Stimulated activated CD8-positive, alpha-beta memory T cell treated with anti-CD3 and anti-CD28 coated beads, Interleukin-4, amount 100 ng/mL, for 1 hour (primary cell): ENCODE measurements around the gene LHCGR.
"Not testable (repeated sequence)": the region's sequence is repeated elsewhere in the genome, so short reads cannot be mapped to it uniquely, and the experiment has no call there.

Experiments used
- DNase-seq, 2 donors: peaks; one replicate each; pipeline ENCODE4 v3.0.0-alpha.2; 2020; ENCODE audit warnings: low read depth in 2 of 2, low spot score in 1 of 2

The LHCGR gene

DNA sequence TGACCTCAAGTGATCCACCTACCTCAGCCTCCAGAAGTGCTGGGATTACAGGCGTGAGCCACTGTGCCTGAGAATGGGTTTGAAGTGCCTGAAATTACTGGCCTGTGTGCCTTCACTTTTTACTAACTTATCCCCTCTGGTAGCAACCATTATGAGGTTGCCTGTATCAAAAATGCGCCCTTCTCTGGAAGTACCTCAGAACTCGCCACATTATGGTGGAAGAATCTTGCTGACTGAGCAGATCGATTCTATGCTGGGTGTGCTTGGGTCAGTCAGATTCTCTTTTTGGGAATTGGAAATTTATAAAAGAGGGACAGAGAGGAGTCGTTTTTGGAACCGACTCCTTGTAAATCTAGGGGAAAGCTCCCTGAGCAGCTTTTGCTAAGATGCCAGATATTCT is 8.2 kb downstream of the LHCGR start:
- no peak for DNase-seq

DNA sequence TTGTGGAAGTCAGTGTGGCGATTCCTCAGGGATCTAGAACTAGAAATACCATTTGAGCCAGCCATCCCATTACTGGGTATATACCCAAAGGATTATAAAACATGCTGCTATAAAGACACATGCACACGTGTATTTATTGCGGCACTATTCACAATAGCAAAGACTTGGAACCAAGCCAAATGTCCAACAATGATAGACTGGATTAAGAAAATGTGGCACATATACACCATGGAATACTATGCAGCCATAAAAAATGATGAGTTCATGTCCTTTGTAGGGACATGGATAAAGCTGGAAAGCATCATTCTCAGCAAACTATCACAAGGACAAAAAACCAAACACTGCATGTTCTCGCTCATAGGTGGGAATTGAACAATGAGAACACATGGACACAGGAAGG is 16.3 kb downstream of the LHCGR start:
- DNase-seq, result not testable (repeated sequence)

DNA sequence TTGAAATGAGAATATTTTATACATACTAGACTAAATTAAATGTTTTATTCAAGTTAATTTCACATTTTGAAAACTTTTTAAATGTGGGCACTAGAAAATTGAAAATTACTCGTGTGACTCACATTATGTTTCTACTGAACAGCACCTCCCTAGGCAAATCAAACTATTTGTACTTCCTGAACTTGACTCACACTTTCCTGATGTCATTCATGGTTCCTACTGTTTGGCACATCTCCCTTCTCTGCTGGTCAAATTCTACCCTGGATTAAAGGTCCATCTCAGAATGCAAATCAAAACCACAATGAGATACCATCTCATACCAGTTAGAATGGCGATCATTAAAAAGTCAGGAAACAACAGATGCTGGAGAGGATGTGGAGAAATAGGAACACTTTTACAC is 16.7 kb downstream of the LHCGR start:
- DNase-seq, result no peak

DNA sequence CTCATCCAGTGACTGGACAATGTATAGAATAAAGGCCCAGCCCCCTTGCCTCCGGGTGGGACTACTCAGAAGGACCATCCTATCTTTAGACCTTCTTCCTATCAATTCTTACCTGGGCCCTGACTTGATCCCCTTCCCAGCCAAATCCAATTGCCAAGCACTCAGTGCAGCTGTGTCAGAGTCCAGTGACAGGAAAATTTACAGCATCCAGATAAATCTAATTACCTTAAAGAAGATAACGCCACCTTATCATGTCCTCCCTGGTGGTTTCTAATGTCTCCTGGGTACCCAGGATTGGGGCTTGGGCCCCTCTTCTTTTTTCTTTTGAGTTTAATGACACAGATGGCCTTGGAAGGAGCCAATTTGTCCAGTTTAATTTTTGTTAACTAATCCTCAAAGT is 19.3 kb downstream of the LHCGR start:
- no peak for DNase-seq

DNA sequence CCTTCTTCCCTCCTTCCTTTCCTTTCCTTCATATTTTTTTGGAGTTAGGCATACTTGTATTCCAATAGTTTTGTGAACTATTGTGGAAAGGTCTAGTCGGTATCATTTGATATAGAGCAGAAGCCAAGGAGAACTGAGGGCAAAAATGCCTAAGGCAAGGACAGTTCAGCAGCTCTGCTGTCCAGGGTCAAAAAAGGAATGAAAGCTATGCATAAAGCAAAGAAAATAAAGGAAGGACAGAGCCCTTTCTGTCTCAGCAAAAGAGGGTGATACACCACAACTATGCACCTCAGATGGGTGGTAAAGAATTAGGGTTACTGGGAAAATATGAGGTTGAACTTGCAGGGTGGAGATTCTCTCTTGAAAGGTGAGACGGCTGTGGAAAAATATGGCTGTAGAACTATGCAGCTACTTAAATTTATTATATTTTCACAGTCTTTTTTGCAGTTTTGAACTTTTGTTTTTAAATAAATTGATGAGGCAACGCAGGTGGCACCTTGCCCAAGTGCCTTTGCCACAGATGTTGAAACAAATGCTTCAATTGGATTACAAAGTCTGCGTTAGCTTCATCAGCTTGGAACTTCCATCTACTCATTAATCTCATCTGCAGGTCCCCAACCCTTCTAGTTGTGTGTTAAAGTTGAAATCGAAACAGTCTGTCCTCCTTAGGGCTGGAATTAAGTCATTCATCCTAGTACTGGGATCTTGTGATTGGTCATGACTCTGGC is 20.8 kb downstream of the LHCGR start:
- DNase-seq, result no peak

DNA sequence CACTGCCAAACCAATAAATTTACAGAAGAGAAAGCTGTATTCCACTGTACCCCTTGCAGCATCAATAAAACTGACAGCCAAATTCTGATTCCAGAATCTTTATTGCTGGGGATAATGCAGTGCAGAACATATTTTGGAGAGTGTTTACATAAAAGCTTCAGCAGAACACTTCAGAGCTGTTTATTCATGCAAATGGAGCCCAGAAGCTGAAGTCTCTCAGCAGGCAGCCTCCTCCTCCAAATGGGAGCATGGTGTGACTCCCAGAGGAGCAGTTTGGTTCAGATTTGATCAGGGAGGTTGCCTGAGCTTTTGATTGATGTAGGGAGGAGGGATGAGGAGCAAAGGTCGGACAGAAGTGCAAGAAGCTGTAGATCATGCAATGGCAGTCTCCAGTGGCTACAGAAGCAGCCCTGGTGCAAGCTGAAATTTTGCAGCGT is 22.4 kb downstream of the LHCGR start:
- no peak for DNase-seq

DNA sequence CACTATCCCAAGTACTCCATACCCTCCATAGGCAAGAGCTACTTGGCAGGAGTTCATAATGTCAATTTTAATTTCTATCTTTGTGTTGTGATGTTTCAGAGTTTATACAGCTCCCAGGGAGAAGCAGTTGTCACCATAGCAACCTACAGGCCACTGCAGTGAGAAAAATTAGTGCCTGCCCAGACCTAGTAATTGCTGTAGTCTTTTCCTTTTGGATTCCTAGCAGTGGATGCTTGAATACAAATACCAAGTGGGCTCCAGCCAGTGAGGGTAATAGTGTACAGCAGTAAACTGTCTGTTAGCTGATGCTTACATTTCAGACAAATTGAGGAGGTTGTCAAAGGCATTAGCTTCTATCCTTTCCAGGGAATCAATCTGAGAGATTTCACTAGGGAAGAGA is 26.7 kb downstream of the LHCGR start:
- no peak for DNase-seq

DNA sequence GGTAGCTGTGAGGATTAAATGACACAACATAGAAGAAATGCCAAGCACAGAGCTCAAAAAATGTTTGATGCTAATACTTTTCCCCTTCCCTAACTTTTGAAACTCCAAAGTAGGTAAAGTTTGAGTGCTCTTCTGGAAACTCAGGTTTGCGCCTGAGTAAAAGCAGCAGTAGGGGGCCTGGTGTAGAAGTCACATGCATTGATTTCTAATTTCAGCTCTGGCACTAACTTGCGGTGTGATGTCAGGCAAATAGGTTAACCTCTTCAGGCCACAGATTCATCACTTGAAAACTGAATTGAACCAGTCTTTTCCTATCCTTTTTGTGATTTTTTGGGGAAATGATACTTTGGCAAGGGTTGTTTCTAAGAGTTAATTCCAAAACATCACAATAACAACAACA is 27.2 kb downstream of the LHCGR start:
- DNase-seq, result no peak

DNA sequence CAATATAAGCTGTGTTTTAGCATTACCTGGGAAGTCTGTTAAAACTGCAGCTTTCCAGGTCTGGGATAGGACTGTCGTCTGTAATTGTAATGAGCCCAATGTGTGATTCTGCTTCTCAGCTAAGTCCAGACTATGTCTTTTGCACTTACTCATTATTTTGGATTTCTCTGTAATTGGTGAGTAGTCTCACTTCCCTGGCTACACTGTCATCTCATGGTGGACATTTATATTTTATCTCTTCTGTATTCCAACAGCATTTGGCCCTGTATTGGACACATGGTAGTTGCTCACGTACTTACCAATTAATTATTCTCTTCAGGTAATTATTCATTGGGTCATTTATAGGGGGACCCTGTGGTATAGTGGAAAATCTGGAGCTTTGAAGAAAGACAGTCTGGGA is 28.0 kb downstream of the LHCGR start:
- DNase-seq, result no peak

DNA sequence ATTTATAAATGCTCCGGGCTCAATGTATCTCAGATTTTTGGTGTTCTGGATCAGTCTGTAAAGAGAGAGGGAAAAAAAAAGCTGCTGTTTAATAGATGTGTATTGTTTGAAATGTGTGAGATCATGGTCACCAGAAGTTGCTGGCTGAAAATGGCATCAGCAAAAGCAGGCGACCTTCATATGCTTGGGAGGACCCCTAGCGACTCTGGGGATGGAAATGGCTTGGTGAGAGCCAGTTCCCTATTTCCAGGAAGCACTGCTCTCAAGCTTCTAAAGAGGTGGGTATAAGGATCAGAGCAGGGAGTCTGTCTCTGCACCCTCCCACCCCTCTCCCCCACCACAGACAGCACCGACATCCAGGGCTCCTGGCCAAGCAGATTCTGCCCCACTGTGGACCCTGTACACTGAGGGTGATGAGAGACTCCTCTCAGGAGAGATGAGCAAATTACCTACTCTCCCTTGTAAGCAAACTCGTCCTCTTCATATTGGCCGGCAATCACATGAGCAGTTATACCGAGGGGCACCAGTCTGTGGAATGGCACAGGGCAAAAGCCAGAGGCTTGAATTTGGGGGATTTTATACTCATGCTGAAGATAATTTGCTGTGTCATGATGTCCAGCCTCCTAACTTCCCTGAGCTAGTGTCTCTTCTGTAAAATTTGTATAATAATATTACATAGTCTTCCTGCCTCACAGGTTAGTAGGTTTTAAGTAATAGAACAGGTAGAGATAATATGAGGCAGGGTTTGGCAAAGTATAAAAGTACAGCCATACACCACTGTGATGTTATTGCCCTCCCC is 29.6 kb downstream of the LHCGR start:
- DNase-seq, result no peak

DNA sequence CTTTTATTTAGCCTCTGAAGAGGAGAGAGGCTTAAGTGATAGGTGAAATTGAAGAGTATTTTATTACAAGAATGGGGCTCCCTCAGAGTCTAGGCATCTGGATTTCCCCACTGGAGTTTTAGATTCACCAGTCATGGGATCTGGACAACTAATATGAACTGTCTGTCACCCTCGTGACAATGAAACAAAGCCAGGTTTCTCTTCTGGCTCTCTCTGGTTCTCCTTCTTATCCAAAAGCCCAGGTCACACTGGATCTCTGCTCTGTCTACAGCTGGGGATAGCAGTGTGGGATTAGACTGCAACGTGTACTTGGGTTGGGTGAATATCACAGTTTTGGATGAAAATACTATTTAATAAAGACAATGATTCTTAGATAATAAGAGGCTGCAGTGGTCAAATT is 31.2 kb downstream of the LHCGR start:
- DNase-seq, result no peak

DNA sequence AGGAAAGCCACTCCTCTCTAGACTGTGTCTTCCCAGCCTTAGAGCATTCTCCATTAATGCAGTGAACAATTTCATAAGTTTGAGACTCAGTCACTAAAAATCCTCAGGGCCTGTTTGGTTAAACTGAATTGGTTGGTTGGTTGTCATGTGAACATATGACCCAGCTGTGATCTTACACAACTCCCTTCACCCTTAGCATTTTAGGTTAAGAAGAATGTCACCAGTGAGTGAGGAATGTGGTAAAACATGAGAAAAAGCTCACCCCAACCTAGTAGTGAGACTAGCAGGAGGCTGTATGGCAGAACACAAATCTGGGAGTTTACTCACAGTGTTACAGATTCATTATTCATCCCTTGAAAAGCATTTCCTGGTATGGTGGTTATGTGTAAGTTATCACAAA is 32.4 kb downstream of the LHCGR start:
- DNase-seq, result no peak

DNA sequence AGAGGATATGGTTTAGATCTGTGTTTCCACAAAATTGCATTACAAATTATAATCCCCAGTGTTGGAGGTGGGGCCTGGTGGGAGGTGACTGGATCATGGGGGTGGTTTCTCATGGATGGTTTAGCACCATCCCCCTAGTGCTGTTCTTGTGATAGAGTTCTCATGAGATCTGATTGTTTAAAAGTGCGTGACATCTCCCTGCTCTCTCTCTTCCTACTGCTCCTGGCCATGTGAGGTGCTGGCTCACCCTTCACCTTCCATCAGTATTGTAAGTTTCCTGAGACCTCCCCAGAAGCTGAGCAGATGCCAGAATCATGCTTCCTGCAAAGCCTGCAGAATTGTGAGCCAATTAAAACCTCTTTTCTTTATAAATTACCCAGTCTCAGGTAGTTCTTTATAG is 33.1 kb downstream of the LHCGR start:
- DNase-seq, result no peak

DNA sequence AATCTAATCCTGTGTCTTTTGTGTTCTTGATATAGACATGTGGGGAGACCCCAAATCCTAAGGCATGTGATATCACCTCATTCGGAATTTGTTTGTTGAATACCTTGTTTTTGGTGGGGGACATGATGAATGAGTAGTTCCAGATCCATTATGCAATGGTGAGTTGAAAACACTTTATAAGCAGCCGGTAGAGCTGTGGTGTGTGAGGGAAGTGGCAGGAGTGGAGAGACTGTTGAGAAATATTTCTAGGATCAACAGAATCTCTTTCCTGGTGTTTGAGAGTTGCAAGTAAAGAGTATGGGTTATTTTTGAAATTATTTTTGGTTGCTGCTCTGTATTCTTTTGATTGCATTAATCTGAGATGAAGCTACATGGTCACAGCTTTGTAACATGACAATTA is 34.4 kb downstream of the LHCGR start:
- DNase-seq, result no peak

DNA sequence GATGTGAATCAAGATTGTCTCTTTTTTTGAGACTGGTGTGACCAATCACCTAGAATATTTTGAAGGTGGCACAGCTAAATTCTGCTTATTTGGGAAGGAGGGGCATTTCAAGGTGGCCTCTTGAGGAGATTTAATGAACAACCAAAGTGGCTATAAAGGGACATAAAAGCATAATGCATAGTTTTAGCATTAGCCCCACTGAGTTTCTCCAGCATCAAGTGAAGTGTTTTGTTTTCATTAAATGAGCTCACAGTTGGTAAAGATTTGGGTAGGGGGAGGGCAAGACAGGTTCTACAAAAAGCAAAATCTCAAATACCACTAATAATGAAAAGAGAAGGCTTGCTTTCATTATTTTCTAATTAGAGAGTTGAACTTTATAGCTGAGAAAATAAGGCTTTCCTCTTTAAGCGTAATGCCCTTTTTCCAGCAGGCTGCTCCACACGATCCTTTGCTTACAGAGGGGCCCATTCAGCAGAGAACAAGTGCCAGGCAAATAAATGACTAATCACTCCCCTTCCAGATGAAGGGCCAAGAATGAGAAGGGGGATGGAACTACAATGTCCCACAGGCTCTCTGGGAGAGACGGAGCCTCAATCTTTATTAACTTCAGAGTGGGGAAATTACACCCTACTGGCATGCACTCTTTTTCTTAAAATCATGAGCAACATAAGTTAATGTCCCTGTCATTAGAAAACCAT is 35.9 kb downstream of the LHCGR start:
- no peak for DNase-seq

DNA sequence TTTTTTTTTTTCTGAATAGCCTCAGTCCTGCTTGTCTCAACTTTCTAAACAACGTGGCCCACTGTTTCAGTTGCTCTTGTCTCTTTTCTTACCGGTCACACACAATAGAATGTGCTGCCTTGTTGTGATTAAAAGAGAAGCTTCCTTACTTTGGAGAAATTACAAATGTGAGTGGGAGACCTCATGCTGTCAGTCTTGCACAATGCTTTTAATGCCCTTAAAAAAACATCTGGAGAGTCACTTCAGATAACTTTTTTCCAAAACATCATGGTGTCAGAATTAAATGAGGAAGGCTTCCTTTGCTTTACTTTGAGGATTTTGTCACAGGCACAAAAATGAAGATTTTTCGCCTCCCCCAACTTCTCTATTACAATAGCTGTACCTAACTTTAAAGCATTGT is 37.7 kb downstream of the LHCGR start:
- DNase-seq, result no peak

DNA sequence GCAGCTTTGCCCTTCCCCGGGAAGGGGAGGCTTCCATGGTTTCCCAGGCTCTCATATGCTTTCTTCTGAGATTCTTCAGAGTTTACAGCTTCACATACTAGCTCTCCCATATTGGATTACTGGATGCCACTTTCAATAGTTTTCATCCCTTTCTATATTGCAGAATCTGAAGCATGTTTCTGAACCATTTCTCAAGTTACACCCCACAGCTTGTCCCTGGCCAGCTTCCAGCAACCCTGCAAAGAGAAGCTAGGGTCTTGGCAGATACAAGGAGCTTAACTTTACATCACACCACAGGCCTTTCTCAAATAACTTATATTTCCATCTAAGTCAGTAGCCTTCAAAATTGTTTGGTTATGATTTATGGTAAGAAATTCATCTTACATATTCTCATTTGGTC is 39.6 kb downstream of the LHCGR start:
- no peak for DNase-seq

DNA sequence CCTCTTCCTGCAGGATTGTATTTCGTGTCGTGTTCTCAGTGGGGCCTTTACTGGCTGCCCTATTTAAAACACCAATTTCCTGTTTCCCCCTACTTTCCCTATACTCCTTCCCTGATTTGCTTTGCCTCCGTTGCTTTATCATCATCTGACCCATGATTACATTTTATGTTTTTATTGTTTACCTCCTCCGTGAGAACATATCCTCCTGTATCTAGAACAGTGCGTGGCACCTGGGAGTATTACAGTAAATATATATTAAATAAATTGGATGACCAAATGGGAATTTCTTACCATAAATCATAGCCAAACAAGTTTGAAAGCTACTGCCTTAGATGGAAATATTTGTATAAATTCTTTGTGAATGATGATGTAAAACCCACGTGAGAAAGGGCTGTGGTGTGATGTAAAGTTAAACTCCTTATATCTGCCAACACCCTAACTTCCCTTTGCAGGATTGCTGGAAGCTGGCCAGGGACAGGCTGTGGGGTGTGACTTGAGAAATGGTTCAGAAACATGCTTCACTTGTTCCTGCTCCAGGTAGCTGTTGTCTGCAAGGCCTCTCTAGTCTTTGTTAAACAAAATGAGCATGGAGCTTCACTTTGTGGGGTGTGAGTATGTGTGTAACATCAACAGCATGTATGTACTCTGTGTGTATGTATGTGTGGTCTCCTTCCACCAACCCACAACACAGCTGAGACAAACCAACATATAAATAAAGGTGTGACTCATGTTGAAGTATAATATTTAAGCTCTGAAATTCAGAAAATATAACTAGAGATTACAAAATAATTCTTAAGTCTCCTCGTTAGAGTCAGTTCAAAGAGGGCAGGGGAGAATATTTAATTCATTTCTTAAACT is 40.3 kb downstream of the LHCGR start:
- no peak for DNase-seq

DNA sequence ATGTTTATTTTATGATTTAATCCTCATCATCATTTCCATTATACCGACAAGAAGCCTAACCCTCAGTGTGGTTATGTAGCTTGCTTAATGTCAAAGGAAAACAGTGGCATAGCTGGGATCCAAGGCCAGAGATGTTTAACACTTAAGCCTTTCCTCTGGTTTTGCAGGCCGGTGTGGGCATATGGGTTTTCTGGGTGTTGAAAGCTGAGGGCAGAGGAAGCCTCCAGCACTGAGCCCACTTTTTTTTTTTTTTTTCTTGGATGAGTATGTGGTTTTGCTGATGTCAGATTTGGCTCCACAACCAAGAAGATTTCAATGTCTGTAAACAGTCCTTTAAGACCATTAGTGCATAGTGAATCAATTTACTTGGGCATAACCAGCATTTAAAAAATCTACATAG is 41.3 kb downstream of the LHCGR start:
- DNase-seq, result no peak

DNA sequence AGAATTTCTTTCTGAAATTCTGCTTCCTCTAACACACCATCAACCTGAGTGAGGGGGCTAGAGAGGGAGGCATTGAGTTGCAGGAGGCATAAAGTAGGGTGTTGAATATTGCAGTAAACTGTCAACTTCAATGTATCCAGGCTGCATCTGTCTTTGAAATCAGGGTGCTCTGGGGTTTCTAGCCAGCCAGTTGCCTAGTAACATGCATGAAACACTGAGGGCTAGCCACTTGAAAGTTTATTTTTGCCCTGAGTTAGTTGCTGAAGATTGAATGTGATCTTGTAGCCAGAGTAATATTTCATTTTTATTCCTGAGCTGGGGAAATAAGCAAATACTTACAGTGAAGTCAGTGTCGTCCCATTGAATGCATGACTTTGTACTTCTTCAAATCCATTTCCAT is 41.9 kb downstream of the LHCGR start:
- DNase-seq, result no peak

DNA sequence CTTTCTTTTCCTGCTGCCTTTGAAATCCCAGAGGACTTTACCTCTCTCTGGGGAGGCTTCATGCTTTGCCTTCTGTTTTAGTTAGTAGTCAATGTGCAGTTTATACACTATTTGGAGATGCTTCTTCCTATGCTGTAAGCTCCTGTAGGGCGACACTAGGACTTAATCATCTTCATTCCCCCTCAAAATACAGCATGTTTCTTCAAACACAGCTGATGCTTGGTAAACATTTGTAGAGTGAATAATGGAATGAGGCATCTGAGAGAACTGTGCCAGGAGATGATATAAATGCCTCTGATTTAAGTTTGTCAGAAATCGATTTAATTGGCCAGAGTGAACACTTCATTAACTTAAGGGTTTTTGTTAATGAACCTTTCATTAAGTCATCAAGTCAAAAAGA is 43.4 kb downstream of the LHCGR start:
- no peak for DNase-seq
